Measurements from ENCODE around the gene NDST3.

DNA sequence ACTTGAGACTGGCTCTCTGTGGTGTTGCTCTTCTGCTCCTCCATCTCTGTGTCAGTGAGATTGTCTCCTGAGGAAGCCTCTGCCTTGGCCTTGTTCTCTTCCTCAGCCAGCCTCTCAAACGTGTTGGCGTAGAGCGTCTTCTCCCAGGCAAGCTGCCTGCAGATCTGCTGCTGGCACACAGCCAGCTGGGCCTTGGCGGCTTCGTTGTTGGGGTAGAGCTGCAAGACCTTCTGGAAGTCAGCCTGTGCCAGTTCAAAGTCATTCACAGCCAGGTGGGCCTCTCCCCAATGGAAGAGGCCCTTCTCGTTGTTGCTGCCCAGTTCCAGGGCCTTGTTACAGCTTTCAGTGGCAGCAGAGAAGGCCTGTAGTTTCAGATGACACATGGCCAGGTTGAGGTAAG lies 159.1 kb downstream of the NDST3 start:
- TF ChIP-seq, protein P1, sequence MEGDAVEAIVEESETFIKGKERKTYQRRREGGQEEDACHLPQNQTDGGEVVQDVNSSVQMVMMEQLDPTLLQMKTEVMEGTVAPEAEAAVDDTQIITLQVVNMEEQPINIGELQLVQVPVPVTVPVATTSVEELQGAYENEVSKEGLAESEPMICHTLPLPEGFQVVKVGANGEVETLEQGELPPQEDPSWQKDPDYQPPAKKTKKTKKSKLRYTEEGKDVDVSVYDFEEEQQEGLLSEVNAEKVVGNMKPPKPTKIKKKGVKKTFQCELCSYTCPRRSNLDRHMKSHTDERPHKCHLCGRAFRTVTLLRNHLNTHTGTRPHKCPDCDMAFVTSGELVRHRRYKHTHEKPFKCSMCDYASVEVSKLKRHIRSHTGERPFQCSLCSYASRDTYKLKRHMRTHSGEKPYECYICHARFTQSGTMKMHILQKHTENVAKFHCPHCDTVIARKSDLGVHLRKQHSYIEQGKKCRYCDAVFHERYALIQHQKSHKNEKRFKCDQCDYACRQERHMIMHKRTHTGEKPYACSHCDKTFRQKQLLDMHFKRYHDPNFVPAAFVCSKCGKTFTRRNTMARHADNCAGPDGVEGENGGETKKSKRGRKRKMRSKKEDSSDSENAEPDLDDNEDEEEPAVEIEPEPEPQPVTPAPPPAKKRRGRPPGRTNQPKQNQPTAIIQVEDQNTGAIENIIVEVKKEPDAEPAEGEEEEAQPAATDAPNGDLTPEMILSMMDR (IDR thresholded peaks at IDR 0.05; ENCODE audit: low read depth, low read length, poor library complexity, severe bottlenecking), result no peak
- no peak for TF ChIP-seq EZH2phosphoT487 (IDR thresholded peaks at IDR 0.05; ENCODE audit: borderline replicate concordance, low read length)
